Fibroblast of the aortic adventitia (primary cell): Measurements from ENCODE around the gene EMP1. TPM values are rescaled to one million over a fixed set of nuclear protein-coding genes. Genes with fewer than 3 reads are reported as not detected.

Source experiments
- DNase-seq: peaks from one replicate; pipeline ENCODE4 v3.0.0-alpha.2; 2010; ENCODE audit warnings: low read depth
- H3K4me3 ChIP-seq: 2 replicates; pipeline ENCODE4 v1.5.1; 2011; ENCODE audit warnings: low read depth, mild to moderate bottlenecking, control low read depth, low read length, moderate library complexity
- CTCF ChIP-seq: IDR thresholded peaks from 2 replicates; pipeline ENCODE4 v1.5.1; 2011; ENCODE audit warnings: mild to moderate bottlenecking, low read length, control low read depth, inconsistent platforms; ENCODE audit not compliant: insufficient read depth
- total RNA-seq: library from RNA; depleted of rRNA; stranded (reverse); fragments of >200 nt; gene quantifications from 2 replicates; pipeline ENCODE4 v1.2.3, GENCODE V29; 2012; ENCODE audit warnings: low replicate concordance

The EMP1 gene
- total RNA-seq, 1 donor = 244 TPM

GRCh38 chr12:13248964-13249363 lies 52.4 kb downstream of the EMP1 start:
- no peak for TF ChIP-seq CTCF
- no peak overlapping the region for H3K4me3 ChIP-seq
- peak; percentile 26 for DNase-seq

- no peak overlapping the region for H3K4me3 ChIP-seq
- TF ChIP-seq CTCF = no peak
- peak; percentile 78 for DNase-seq
Observed at GRCh38 chr12:13250416-13250815, 53.9 kb downstream of the EMP1 start.

- no peak for DNase-seq
- TF ChIP-seq CTCF = no peak
- H3K4me3 ChIP-seq = no peak overlapping the region
Observed at GRCh38 chr12:13251521-13251920, 55.0 kb downstream of the EMP1 start.

GRCh38 chr12:13252024-13252423 lies 55.5 kb downstream of the EMP1 start:
- no peak overlapping the region for H3K4me3 ChIP-seq
- TF ChIP-seq CTCF = no peak
- DNase-seq = no peak

GRCh38 chr12:13252616-13253015 lies 56.1 kb downstream of the EMP1 start:
- no peak for DNase-seq
- no peak overlapping the region for H3K4me3 ChIP-seq
- no peak for TF ChIP-seq CTCF

- H3K4me3 ChIP-seq = no peak overlapping the region
- TF ChIP-seq CTCF = no peak
- no peak for DNase-seq
Observed at GRCh38 chr12:13253966-13254760, 57.6 kb downstream of the EMP1 start.
